PC-3 (cell line): ENCODE results near the gene CCM2L.

Experiments
- EZH2phosphoT487 ChIP-seq: fragments of 300-600 bp; sonication (generic); IDR thresholded peaks from 2 replicates; pipeline ENCODE4 v1.6.1; 2018; ENCODE audit warnings: mild to moderate bottlenecking, antibody characterized with exemption, low read length, borderline replicate concordance
- TF ChIP-seq, protein P1 (sequence below): fragments of 300-600 bp; sonication (generic); conservative IDR thresholded peaks from 2 replicates; pipeline ENCODE4 v1.5.1; 2017; ENCODE audit warnings: antibody characterized with exemption, low read depth, mild to moderate bottlenecking, low read length

DNA sequence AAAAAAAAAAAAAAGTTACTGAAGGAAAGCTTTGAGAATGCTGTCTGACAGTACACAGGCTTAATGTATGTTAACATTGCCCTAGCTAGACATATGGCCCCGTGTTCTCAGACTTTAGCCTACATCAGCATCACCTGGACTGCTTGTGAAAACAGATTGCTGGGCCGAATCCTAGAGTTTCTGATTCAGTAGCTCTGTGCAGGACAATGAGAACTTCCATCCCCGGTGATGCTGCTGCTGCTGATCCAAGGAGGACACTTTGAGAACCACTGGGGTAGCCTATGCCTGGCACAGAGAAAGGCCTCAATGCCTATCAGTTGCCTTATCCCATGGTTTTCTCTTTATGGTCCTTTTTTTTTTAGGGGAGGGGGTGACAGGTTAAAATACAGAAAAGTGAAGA, 43.4 kb downstream of the CCM2L start:
- TF ChIP-seq, protein P1, sequence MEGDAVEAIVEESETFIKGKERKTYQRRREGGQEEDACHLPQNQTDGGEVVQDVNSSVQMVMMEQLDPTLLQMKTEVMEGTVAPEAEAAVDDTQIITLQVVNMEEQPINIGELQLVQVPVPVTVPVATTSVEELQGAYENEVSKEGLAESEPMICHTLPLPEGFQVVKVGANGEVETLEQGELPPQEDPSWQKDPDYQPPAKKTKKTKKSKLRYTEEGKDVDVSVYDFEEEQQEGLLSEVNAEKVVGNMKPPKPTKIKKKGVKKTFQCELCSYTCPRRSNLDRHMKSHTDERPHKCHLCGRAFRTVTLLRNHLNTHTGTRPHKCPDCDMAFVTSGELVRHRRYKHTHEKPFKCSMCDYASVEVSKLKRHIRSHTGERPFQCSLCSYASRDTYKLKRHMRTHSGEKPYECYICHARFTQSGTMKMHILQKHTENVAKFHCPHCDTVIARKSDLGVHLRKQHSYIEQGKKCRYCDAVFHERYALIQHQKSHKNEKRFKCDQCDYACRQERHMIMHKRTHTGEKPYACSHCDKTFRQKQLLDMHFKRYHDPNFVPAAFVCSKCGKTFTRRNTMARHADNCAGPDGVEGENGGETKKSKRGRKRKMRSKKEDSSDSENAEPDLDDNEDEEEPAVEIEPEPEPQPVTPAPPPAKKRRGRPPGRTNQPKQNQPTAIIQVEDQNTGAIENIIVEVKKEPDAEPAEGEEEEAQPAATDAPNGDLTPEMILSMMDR: no peak
- TF ChIP-seq EZH2phosphoT487: no peak
